Esophagus squamous epithelium (tissue), 5 donors: Measurements from ENCODE around the gene UTRN. TPM values are rescaled to one million over a fixed set of nuclear protein-coding genes. Genes with fewer than 3 reads are reported as not detected.

Experiments
- DNase-seq: peaks from one replicate; lab custom pipeline; 2025; lab: John Stamatoyannopoulos, UW
- H3K27ac ChIP-seq, 4 donors: fragments of 200-600 bp; sonication (generic); one replicate each; pipeline ENCODE4 v1.5.1; 2016 to 2019; ENCODE audit warnings: mild to moderate bottlenecking in 1 of 4
- H3K27me3 ChIP-seq, 4 donors: fragments of 200-600 bp; sonication (generic); 1 replicate in 3 of 4; 2 replicates in 1 of 4; pipeline versions ENCODE4 v1.5.1 to v1.6.0; 2017 to 2021; ENCODE audit warnings: antibody characterized with exemption in 1 of 4
- H3K36me3 ChIP-seq, 3 donors: fragments of 200-600 bp; sonication (generic); one replicate each; pipeline ENCODE4 v1.5.1; 2016 to 2019
- H3K4me1 ChIP-seq, 3 donors: fragments of 200-600 bp; sonication (generic); one replicate each; pipeline ENCODE4 v1.5.1; 2017 to 2019
- H3K4me3 ChIP-seq, 4 donors: fragments of 200-600 bp; sonication (generic); 1 replicate in 3 of 4; 2 replicates in 1 of 4; pipeline ENCODE4 v1.5.1; 2016 to 2019; ENCODE audit warnings: mild to moderate bottlenecking in 2 of 4, moderate library complexity in 1 of 4
- H3K9me3 ChIP-seq, 3 donors: fragments of 200-600 bp; sonication (generic); one replicate each; pipeline ENCODE4 v1.5.1; 2016 to 2019
- POLR2A ChIP-seq, 4 donors: fragments of 450-650 bp; IDR thresholded peaks; one replicate each; pipeline ENCODE4 v1.6.1; 2017; ENCODE audit warnings: antibody characterized with exemption in 4 of 4, mild to moderate bottlenecking in 4 of 4, moderate library complexity in 3 of 4
- WGBS, 2 donors: methylation state at CpG; one replicate each; pipeline ENCODE4 v1.1.5; 2018; 5-methylcytosine and 5-hydroxymethylcytosine counted together
- intact Hi-C: fragments of 100-400 bp; cut with DNase I; formaldehyde crosslinking; loops from one replicate; pipeline ENCODE4 v1.15.0; 2022
- total RNA-seq, 4 donors: library from RNA; depleted of rRNA; stranded (reverse); fragments of >200 nt; gene quantifications; one replicate each; pipeline ENCODE4 v1.1.0, GENCODE V29; 2016
- TF ChIP-seq, protein P1 (sequence below), 6 experiments: fragments of 450-650 bp in 4 of 6; fragments of 200-600 bp in 2 of 6; sonication (generic) in 2 of 6; IDR thresholded peaks; one replicate each; pipeline ENCODE4 v1.5.1; 2016 to 2019; ENCODE audit warnings: antibody characterized with exemption in 6 of 6, mild to moderate bottlenecking in 4 of 6, moderate library complexity in 4 of 6
- donor health status: DM: yes; HTN: yes; CAD: no.

Gene UTRN
- total RNA-seq, 4 donors from 2014 or later = 43.8 to 148 (median 69.8) TPM

GRCh38 chr6:144305985-144306384 is 20.9 kb downstream of the UTRN start:
- H3K4me1 ChIP-seq = peaks cover 0 to 9% (median 5%) of the 10 kb centered on the region in 3 donors
- no peak overlapping the region for H3K27ac ChIP-seq
- no peak overlapping the region for H3K4me3 ChIP-seq
- no peak for TF ChIP-seq POLR2A (IDR thresholded peaks at IDR 0.05)
- TF ChIP-seq, protein P1, sequence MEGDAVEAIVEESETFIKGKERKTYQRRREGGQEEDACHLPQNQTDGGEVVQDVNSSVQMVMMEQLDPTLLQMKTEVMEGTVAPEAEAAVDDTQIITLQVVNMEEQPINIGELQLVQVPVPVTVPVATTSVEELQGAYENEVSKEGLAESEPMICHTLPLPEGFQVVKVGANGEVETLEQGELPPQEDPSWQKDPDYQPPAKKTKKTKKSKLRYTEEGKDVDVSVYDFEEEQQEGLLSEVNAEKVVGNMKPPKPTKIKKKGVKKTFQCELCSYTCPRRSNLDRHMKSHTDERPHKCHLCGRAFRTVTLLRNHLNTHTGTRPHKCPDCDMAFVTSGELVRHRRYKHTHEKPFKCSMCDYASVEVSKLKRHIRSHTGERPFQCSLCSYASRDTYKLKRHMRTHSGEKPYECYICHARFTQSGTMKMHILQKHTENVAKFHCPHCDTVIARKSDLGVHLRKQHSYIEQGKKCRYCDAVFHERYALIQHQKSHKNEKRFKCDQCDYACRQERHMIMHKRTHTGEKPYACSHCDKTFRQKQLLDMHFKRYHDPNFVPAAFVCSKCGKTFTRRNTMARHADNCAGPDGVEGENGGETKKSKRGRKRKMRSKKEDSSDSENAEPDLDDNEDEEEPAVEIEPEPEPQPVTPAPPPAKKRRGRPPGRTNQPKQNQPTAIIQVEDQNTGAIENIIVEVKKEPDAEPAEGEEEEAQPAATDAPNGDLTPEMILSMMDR (IDR thresholded peaks at IDR 0.05) = no peak
- peaks cover 0 to 22% (median 0%) of the 10 kb centered on the region in 3 donors for H3K36me3 ChIP-seq
- DNase-seq = no peak
- 65 to 69% methylated on average over 3 of the region's 3 CpGs for WGBS, 2 donors
- no peaks in the 10 kb centered on the region for H3K9me3 ChIP-seq
- no peaks in the 10 kb centered on the region for H3K27me3 ChIP-seq
- intact Hi-C loops = no loop called here

DNA sequence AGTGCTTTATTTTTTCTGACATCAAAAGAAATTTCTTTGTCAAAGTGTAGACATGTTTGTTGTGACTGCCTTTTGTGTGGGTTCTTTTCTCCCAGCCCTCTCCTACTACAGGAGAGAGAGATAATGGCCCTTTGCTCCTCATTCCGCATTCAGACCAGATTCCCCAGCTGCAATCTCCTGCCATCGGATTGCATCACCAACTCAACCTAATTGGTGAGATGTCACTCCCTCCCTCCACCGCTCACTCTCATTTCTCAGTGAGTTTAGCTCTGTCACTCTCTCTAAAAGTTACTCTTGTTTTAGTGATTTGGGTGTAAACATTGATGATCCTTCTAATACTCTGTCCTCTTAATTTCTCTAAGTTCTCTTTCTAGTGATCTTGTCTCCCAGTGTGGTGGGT is 22.7 kb downstream of the UTRN start:
- Histone ChIP-seq H3K27me3 (no peaks in the 10 kb centered on the region), H3K36me3 (peaks cover 0 to 22% (median 0%) of the 10 kb centered on the region in 3 donors), H3K27ac (no peak overlapping the region), H3K4me1 (peaks cover 0 to 9% (median 6%) of the 10 kb centered on the region in 3 donors), H3K9me3 (no peaks in the 10 kb centered on the region), H3K4me3 (no peak overlapping the region)
- 90 to 93% methylated on average over 3 of the region's 3 CpGs for WGBS, 2 donors
- no peak for TF ChIP-seq POLR2A (IDR thresholded peaks at IDR 0.05)
- TF ChIP-seq, protein P1 (IDR thresholded peaks at IDR 0.05) = no peak
- intact Hi-C loops = no loop called here
- DNase-seq = no peak

- peaks cover 0 to 22% (median 0%) of the 10 kb centered on the region in 3 donors for H3K36me3 ChIP-seq
- intact Hi-C loops = no loop called here
- H3K4me1 ChIP-seq = peaks cover 3 to 34% (median 19%) of the 10 kb centered on the region in 3 donors
- no peak overlapping the region for H3K4me3 ChIP-seq
- no peak for DNase-seq
- H3K27me3 ChIP-seq = no peaks in the 10 kb centered on the region
- no peaks in the 10 kb centered on the region for H3K9me3 ChIP-seq
- WGBS, 2 donors = 72 to 84% methylated on average over 5 of the region's 5 CpGs
- TF ChIP-seq, protein P1 (IDR thresholded peaks at IDR 0.05) = no peak
- no peak for TF ChIP-seq POLR2A (IDR thresholded peaks at IDR 0.05)
- H3K27ac ChIP-seq = peak overlapping the region in 1 of 4 donors; percentile 28
These were observed 25.6 kb downstream of the UTRN start for GRCh38 chr6:144310765-144311164.

DNA sequence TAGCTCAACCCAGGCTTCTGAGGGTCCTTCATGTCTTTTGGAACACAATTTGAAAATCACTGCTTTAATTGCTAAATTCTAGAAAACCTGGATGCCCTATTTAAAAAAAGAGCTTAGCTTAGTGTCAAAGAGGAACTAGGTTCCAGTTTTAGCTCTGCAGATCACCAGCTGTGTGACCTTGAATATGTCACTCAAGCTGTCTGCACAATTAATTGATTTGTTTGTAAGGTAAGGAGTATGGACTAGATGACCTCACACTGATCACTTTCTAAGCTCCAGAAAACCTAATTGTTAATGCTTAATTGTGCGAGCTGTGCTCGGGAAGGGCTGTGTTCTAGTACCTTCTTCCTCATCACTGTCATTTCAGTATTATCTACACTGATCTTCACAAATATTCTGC is 26.2 kb downstream of the UTRN start:
- Histone ChIP-seq H3K36me3 (peaks cover 0 to 22% (median 0%) of the 10 kb centered on the region in 3 donors), H3K4me3 (no peak overlapping the region), H3K27me3 (no peaks in the 10 kb centered on the region), H3K4me1 (peaks cover 3 to 35% (median 18%) of the 10 kb centered on the region in 3 donors), H3K9me3 (no peaks in the 10 kb centered on the region), H3K27ac (no peak overlapping the region)
- no peak for DNase-seq
- WGBS, 2 donors = 88 to 100% methylated on average over 2 of the region's 2 CpGs
- TF ChIP-seq, protein P1 (IDR thresholded peaks at IDR 0.05) = no peak
- TF ChIP-seq POLR2A (IDR thresholded peaks at IDR 0.05) = no peak
- intact Hi-C loops = no loop called here

- DNase-seq = no peak
- Histone ChIP-seq H3K9me3 (no peaks in the 10 kb centered on the region), H3K27me3 (no peaks in the 10 kb centered on the region), H3K36me3 (peaks cover 0 to 11% (median 0%) of the 10 kb centered on the region in 3 donors), H3K27ac (peak overlapping the region in 3 of 4 donors; percentile 12 to 66 (median 59)), H3K4me3 (no peak overlapping the region), H3K4me1 (peaks cover 3 to 37% (median 18%) of the 10 kb centered on the region in 3 donors)
- intact Hi-C loops = no loop called here
- 69 to 79% methylated on average over 4 to 5 of the region's 5 CpGs for WGBS, 2 donors
- TF ChIP-seq POLR2A (IDR thresholded peaks at IDR 0.05) = no peak
These were observed 28.9 kb downstream of the UTRN start for GRCh38 chr6:144314003-144314485.
